NCI-H1105 (cell line): ENCODE data around the gene BCORL1.

ENCODE experiments used
- DNase-seq: peaks from one replicate; lab custom pipeline; 2025; lab: John Stamatoyannopoulos, UW

BCORL1 gene

GRCh38 chrX:130095249-130096030, 113.0 kb downstream of the BCORL1 start:
- no peak for DNase-seq

GRCh38 chrX:130097507-130098209, 115.2 kb downstream of the BCORL1 start:
- DNase-seq: no peak

- DNase-seq: no peak
These were observed 115.7 kb downstream of the BCORL1 start for GRCh38 chrX:130098210-130098552.

GRCh38 chrX:130100180-130100579, 117.7 kb downstream of the BCORL1 start:
- DNase-seq: no peak

DNA sequence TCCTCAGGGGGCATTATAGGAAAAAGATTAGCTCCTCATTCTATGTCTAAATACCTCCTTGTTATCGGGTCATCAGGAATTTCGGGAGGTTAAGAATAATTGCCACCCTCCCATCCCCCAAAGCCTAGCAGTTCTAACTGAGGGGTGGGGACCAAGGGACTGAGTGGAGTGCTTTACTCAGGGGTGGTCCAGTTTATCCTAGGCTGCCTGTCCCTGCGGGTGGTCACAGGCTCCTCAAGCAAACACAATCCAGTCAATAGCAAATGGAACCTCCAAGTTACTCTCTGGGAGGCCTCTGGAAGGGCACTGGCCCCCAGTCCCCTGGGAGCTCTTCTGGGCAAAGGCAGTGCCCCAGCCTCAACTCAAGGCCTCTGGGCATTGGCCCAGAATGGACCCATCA, 121.2 kb downstream of the BCORL1 start:
- no peak for DNase-seq

DNA sequence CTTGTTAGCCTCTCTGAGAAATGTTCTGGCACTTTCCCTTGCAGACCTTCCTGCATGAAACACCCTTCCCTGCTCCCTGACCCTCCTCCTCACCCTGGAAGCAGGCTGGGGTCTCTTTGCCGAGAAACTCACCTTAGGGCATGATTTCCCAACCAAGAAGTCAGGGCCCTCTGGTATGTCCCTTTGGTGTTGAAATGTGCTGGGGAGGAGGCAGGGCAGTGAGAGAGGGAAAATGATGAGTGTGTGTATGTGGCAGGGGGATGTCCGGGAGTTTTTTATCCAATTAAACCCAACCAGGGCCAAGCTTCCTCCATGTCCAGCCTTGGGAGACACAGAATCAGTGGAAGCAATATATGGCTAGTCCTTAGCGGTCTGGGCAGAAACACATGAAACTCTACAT, 122.8 kb downstream of the BCORL1 start:
- DNase-seq: no peak

GRCh38 chrX:130106071-130106470, 123.6 kb downstream of the BCORL1 start:
- no peak for DNase-seq
